C4-2B (cell line): ENCODE results near the gene THAP7.

Experiments used
- CTCF ChIP-seq: fragments of 450-650 bp; conservative IDR thresholded peaks from 2 replicates; pipeline ENCODE4 v1.5.1; 2017; ENCODE audit warnings: mild to moderate bottlenecking
- ZFX ChIP-seq: fragments of 450-650 bp; IDR thresholded peaks from 2 replicates; pipeline ENCODE4 v1.6.1; 2017

- TF ChIP-seq CTCF (no peak), ZFX (no peak)
Observed at GRCh38 chr22:20993304-20994127, 8.4 kb downstream of the THAP7 start.
